Stimulated activated CD4-positive, alpha-beta T cell treated with anti-CD3 and anti-CD28 coated beads, TNF-alpha, amount 100 ng/mL, for 48 hours (primary cell): ENCODE data around the gene LCLAT1.

Experiments
- DNase-seq, 3 donors: peaks; one replicate each; pipeline ENCODE4 v3.0.0-alpha.2; 2020; ENCODE audit warnings: low read depth in 3 of 3

LCLAT1 gene

GRCh38 chr2:30670453-30670852, 223.4 kb downstream of the LCLAT1 start:
- no peak for DNase-seq

GRCh38 chr2:30673127-30673526, 226.1 kb downstream of the LCLAT1 start:
- no peak for DNase-seq

- no peak for DNase-seq
Observed at GRCh38 chr2:30675758-30676157, 228.7 kb downstream of the LCLAT1 start.

- DNase-seq: no peak
Observed at GRCh38 chr2:30677231-30677630, 230.2 kb downstream of the LCLAT1 start.

GRCh38 chr2:30677861-30678385, 230.9 kb downstream of the LCLAT1 start:
- DNase-seq: no peak

- DNase-seq: no peak
Observed at GRCh38 chr2:30678410-30679137, 231.5 kb downstream of the LCLAT1 start.

GRCh38 chr2:30679426-30680088, 232.5 kb downstream of the LCLAT1 start:
- no peak for DNase-seq

GRCh38 chr2:30680121-30680520, 233.1 kb downstream of the LCLAT1 start:
- DNase-seq: no peak

GRCh38 chr2:30681022-30681421, 234.0 kb downstream of the LCLAT1 start:
- no peak for DNase-seq

GRCh38 chr2:30683236-30683956, 236.3 kb downstream of the LCLAT1 start:
- DNase-seq: no peak

GRCh38 chr2:30684026-30684425, 237.0 kb downstream of the LCLAT1 start:
- no peak for DNase-seq

GRCh38 chr2:30684516-30684915, 237.5 kb downstream of the LCLAT1 start:
- no peak for DNase-seq

- DNase-seq: no peak
Observed at GRCh38 chr2:30684996-30685395, 237.9 kb downstream of the LCLAT1 start.

- DNase-seq: no peak
Observed at GRCh38 chr2:30686000-30686399, 239.0 kb downstream of the LCLAT1 start.

- DNase-seq: no peak
Observed at GRCh38 chr2:30686669-30687068, 239.6 kb downstream of the LCLAT1 start.

GRCh38 chr2:30688956-30689401, 241.9 kb downstream of the LCLAT1 start:
- no peak for DNase-seq

- DNase-seq: no peak
Observed at GRCh38 chr2:30689496-30690125, 242.6 kb downstream of the LCLAT1 start.

GRCh38 chr2:30690126-30690561, 243.1 kb downstream of the LCLAT1 start:
- no peak for DNase-seq

GRCh38 chr2:30691091-30691947, 244.3 kb downstream of the LCLAT1 start:
- DNase-seq: no peak

GRCh38 chr2:30691948-30692828, 245.1 kb downstream of the LCLAT1 start:
- no peak for DNase-seq
